T-cell (primary cell): ENCODE results near the gene CAP1. TPM values are rescaled to one million over a fixed set of nuclear protein-coding genes. Genes with fewer than 3 reads are reported as not detected.

Experiments used
- ATAC-seq, 4 experiments: fragments of 200-7000 bp in 3 of 4; fragments of 150-1000 bp in 1 of 4; cut with Tn5 transposase; replicated peaks in 1 of 4; 1 replicate in 3 of 4; 2 replicates in 1 of 4; pipeline ENCODE4 v1.10.0; 2021; ENCODE audit warnings: moderate library complexity in 3 of 4, mild to moderate bottlenecking in 2 of 4, moderate number of reproducible peaks in 1 of 4
- CTCF ChIA-PET, 2 donors: fragments of 300-600 bp; sonication (Branson Sonifier 250); formaldehyde crosslinking; loops; one replicate each; lab custom pipeline; 2022; ENCODE audit warnings: antibody characterized with exemption in 2 of 2; lab: Charles Lee
- POLR2A ChIA-PET, 2 donors: fragments of 300-600 bp; sonication (Branson Sonifier 250); formaldehyde crosslinking; loops; one replicate each; lab custom pipeline; 2022; ENCODE audit warnings: antibody characterized with exemption in 2 of 2; lab: Charles Lee
- DNase-seq, 35 experiments: peaks; one replicate each; pipeline versions ENCODE4 v3.0.0 to v3.0.0-alpha.2; 2013 to 2023
- H3K27ac ChIP-seq: one replicate; pipeline ENCODE4 v1.5.1; 2013; ENCODE audit warnings: low read length
- H3K27me3 ChIP-seq, 2 experiments: replicated peaks in 1 of 2; 1 replicate in 1 of 2; 2 replicates in 1 of 2; pipeline versions ENCODE4 v1.6.1 to v1.7.0; 2013; ENCODE audit warnings: low read length in 1 of 2, mixed read lengths in 1 of 2; ENCODE audit not compliant: control insufficient read depth in 2 of 2, insufficient read depth in 2 of 2; ENCODE audit errors: extremely low read depth in 1 of 2
- H3K36me3 ChIP-seq, 2 donors: 1 replicate in 1 of 2; 2 replicates in 1 of 2; pipeline versions ENCODE4 v1.6.1 to v1.7.0; 2013; ENCODE audit warnings: low read length in 1 of 2; ENCODE audit not compliant: control insufficient read depth in 2 of 2, insufficient read depth in 1 of 2; ENCODE audit errors: extremely low read depth in 1 of 2
- H3K4me1 ChIP-seq, 2 experiments: 1 replicate in 1 of 2; 2 replicates in 1 of 2; pipeline versions ENCODE4 v1.6.1 to v1.7.0; 2013; ENCODE audit warnings: low read length in 2 of 2, mixed read lengths in 1 of 2; ENCODE audit not compliant: insufficient read depth in 2 of 2, control insufficient read depth in 1 of 2; ENCODE audit errors: extremely low read depth in 1 of 2
- H3K4me3 ChIP-seq, 2 donors: 1 replicate in 1 of 2; 2 replicates in 1 of 2; pipeline versions ENCODE4 v1.5.1 to v1.7.0; 2013; ENCODE audit warnings: mild to moderate bottlenecking in 2 of 2, low read length in 1 of 2, moderate library complexity in 1 of 2; ENCODE audit not compliant: control insufficient read depth in 1 of 2; ENCODE audit errors: extremely low read depth in 1 of 2
- H3K9me3 ChIP-seq: 2 replicates; pipeline ENCODE4 v1.7.0; 2013
- H3K27ac Mint-ChIP-seq, 2 donors: one replicate each; pipeline ENCODE4 v1.8.0; 2020 to 2021; ENCODE audit warnings: mild to moderate bottlenecking in 2 of 2, mixed read lengths in 2 of 2
- H3K27me3 Mint-ChIP-seq, 2 donors: one replicate each; pipeline ENCODE4 v1.8.0; 2021 to 2022; ENCODE audit warnings: mixed read lengths in 2 of 2
- H3K36me3 Mint-ChIP-seq: one replicate; pipeline ENCODE4 v1.8.0; 2021; ENCODE audit warnings: mixed read lengths
- H3K4me1 Mint-ChIP-seq, 3 donors: one replicate each; pipeline ENCODE4 v1.8.0; 2020 to 2022; ENCODE audit warnings: mixed read lengths in 3 of 3, mild to moderate bottlenecking in 1 of 3
- H3K4me3 Mint-ChIP-seq, 3 donors: one replicate each; pipeline ENCODE4 v1.8.0; 2020 to 2022; ENCODE audit warnings: mild to moderate bottlenecking in 3 of 3, mixed read lengths in 3 of 3, moderate library complexity in 3 of 3
- H3K9me3 Mint-ChIP-seq, 3 donors: one replicate each; pipeline ENCODE4 v1.8.0; 2020 to 2022; ENCODE audit warnings: mixed read lengths in 3 of 3
- WGBS: methylation state at CpG from one replicate; pipeline ENCODE4 v1.1.5; 2013; ENCODE audit warnings: missing lambda C conversion rate; ENCODE audit not compliant: insufficient coverage; 5-methylcytosine and 5-hydroxymethylcytosine counted together
- total RNA-seq, 35 experiments: library from RNA in 6 of 35; stranded (reverse) in 6 of 35; fragments of 120-200 nt in 1 of 35; gene quantifications; one replicate each; pipeline versions ENCODE4 v1.2.1 to v1.2.4 and lab custom pipeline; 2013 to 2026

The CAP1 gene, protein sequence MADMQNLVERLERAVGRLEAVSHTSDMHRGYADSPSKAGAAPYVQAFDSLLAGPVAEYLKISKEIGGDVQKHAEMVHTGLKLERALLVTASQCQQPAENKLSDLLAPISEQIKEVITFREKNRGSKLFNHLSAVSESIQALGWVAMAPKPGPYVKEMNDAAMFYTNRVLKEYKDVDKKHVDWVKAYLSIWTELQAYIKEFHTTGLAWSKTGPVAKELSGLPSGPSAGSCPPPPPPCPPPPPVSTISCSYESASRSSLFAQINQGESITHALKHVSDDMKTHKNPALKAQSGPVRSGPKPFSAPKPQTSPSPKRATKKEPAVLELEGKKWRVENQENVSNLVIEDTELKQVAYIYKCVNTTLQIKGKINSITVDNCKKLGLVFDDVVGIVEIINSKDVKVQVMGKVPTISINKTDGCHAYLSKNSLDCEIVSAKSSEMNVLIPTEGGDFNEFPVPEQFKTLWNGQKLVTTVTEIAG
- total RNA-seq (100 to 1,000 TPM; 293 to 345 (median 298) TPM), total RNA-seq (lab: John Stamatoyannopoulos, UW) (189 to 663 (median 334) reads per million in 29 experiments)
- 349 TPM for total RNA-seq (2013)

DNA sequence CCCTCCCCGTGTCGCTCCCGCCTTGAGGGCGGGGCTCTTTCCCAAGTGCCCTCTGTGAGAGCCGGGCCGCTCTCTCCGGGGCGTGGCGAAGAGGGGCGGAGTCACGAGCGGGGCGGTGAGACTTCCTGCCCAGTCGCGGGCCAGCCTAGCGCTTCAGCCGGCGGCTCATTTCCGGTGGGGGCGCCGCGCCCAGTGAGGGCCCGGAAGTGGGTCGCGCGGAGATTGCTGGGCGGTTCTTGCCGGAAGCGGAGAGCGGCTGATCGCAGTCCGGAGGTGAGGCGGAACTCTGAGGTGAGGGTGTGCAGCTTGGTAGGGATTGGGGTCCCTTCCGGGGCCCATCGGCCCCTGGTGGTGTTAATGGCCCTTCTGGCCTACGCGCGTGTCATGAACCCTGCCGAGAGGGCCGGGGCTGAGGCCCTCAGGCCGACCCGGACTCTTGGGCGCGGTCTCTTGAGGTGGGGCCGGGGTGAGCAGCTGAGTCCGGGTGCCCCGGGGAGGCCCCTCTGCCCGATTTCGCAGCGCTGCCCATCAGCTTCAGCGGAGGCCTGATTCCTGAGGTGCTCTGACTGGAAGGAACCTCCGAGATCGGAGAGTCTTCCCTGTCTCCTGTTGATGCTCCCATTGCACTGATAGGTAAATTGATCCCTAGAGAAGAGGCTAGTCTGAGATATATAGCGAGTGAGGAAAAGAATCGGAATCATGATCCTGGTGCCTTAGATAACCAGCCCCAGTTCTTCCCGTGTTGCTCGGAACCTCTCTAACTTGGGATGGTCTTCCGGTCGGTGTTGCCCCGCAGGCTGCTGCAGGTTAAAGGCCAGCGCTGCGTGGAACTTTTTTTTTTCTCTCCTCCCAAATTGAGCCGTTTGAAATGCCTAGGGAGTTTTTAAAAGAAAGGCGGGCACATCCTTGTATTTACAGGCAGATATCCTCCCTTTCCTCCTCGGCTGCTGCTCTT, at the start of gene CAP1:
Gene CAP1, plus strand, starts transcription at position 219 of the 955 bp plus-strand sequence. CDS start 18,618 bp downstream, outside the sequence.
- H3K27ac Mint-ChIP-seq, result peak within 1 kb of the TSS; percentile 94 to 98
- peak within 1 kb of the TSS; percentile 88 to 96 (median 90) for H3K4me3 Mint-ChIP-seq
- Histone ChIP-seq H3K9me3 (no peaks in the 10 kb centered on the region), H3K4me3 (peak within 1 kb of the TSS; percentile 88 to 97), H3K27me3 (no peaks in the 10 kb centered on the region), H3K27ac (peak within 1 kb of the TSS; percentile 84), H3K36me3 (peaks cover 0 to 9% of the 10 kb centered on the region in 2 donors), H3K4me1 (peaks cover 56 to 73% of the 10 kb centered on the region in 2 experiments)
- ChIA-PET CTCF (interaction anchor here (0.5 to 1.0 kb wide), 6 partner anchors 8 to 122 kb away, joined by 3 to 5 read pairs (median 4); no protein-coding TSS in a partner anchor), POLR2A (interaction anchor here in 1 of 2 donors (0.6 kb wide), 2 partner anchors 938 to 1052 kb away, joined by 3 to 9 read pairs; no protein-coding TSS in a partner anchor)
- ATAC-seq (peak; percentile 86 to 92 (median 88)), DNase-seq (peak; percentile 99 to 100 (median 100))
- no peaks in the 10 kb centered on the region for H3K27me3 Mint-ChIP-seq
- WGBS, result 0% methylated on average over 60 of the region's 65 CpGs
- H3K4me1 Mint-ChIP-seq, result peaks cover 74 to 86% (median 75%) of the 10 kb centered on the region in 3 donors
- no peaks in the 10 kb centered on the region for H3K9me3 Mint-ChIP-seq
- H3K36me3 Mint-ChIP-seq, result peaks cover 20% of the 10 kb centered on the region

DNA sequence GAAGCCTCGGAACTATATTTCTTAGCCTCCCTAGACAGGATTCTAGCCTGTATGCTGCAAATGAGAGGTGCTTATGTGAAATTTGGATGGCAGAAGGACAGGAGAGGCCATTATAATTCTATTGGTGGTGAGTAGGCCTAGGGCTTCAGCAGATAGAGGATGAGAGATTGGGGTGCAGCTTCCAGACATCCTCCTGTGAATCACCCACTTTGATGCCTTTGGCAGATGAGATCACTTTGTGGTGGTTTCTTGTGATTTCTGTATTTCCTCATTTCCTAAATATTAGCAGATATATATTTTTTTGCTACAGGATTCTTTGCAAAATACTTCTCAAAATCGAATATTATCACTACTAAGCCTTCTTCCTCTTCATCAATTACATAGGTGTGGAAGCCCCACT, 48.3 kb upstream of the CAP1 start:
- Histone ChIP-seq H3K4me1 (peaks cover 7 to 17% of the 10 kb centered on the region in 2 experiments), H3K36me3 (no peaks in the 10 kb centered on the region), H3K27ac (no peak overlapping the region), H3K9me3 (no peaks in the 10 kb centered on the region), H3K4me3 (no peak overlapping the region), H3K27me3 (no peaks in the 10 kb centered on the region)
- H3K27me3 Mint-ChIP-seq, result no peaks in the 10 kb centered on the region
- no CpG with 5 or more reads among the region's 2 CpGs for WGBS
- POLR2A ChIA-PET, result no interaction called here
- no peaks in the 10 kb centered on the region for H3K36me3 Mint-ChIP-seq
- peaks cover 16 to 22% (median 17%) of the 10 kb centered on the region in 3 donors for H3K4me1 Mint-ChIP-seq
- DNase-seq (no peak), ATAC-seq (no peak)
- no peak overlapping the region for H3K27ac Mint-ChIP-seq
- no peaks in the 10 kb centered on the region for H3K9me3 Mint-ChIP-seq
- CTCF ChIA-PET, result interaction anchor here in 1 of 2 donors (0.5 kb wide), 1 partner anchor 10 kb away, joined by 3 read pairs; no protein-coding TSS in a partner anchor
- H3K4me3 Mint-ChIP-seq, result no peak overlapping the region

DNA sequence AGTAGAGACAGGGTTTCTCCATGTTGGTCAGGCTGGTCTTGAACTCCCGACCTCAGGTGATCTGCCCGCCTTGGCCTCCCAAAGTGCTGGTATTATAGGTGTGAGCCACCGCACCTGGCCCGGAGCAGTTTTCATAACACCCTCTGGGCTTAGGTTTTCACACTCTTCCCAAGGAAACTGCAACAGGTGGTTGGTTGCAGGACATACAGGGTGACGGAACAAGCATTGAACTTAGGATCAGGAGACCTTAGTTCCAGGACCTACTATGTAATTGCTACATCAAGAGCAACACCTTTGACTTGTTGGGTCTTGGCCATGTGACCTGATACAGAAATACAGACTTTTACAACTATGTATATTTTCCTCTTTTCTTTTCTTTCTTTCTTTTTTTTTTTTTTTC, 47.6 kb upstream of the CAP1 start:
- POLR2A ChIA-PET, result no interaction called here
- Histone ChIP-seq H3K36me3 (no peaks in the 10 kb centered on the region), H3K4me1 (peaks cover 7 to 17% of the 10 kb centered on the region in 2 experiments), H3K4me3 (no peak overlapping the region), H3K27ac (no peak overlapping the region), H3K27me3 (no peaks in the 10 kb centered on the region), H3K9me3 (no peaks in the 10 kb centered on the region)
- ATAC-seq, result no peak
- no peak for DNase-seq
- H3K36me3 Mint-ChIP-seq, result no peaks in the 10 kb centered on the region
- H3K9me3 Mint-ChIP-seq, result no peaks in the 10 kb centered on the region
- peaks cover 16 to 22% (median 17%) of the 10 kb centered on the region in 3 donors for H3K4me1 Mint-ChIP-seq
- no peak overlapping the region for H3K4me3 Mint-ChIP-seq
- CTCF ChIA-PET, result no interaction called here
- no peak overlapping the region for H3K27ac Mint-ChIP-seq
- no peaks in the 10 kb centered on the region for H3K27me3 Mint-ChIP-seq
- no CpG with 5 or more reads among the region's 5 CpGs for WGBS

DNA sequence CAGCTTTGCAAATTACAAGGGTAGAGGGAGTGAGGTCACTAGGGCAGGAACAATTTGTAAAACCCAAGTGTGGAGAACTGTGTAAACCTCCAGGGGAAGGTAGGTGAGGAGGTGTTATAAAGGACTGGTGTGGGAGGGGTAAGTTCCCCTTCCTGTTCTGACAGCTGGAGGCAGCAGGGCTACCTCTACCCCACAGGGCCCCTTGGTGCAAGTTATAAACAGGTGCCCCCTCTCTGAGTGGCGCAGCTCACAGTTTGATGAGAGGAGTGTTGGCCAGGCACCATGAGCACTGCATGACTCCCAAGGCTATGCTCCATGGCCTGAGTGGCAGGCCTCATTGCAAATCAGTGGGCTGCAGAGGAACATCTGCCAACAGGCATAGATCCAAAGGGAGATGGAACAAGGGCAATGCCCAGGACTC, 44.5 kb upstream of the CAP1 start:
- peak; percentile 67 to 97 (median 88) for ATAC-seq
- peaks cover 16 to 22% (median 17%) of the 10 kb centered on the region in 3 donors for H3K4me1 Mint-ChIP-seq
- ChIA-PET CTCF (interaction anchor here in 1 of 2 donors (0.5 kb wide), 1 partner anchor 40 kb away, joined by 3 read pairs; no protein-coding TSS in a partner anchor), POLR2A (interaction anchor here in 1 of 2 donors (0.5 kb wide), 1 partner anchor 884 kb away, joined by 6 read pairs; no protein-coding TSS in a partner anchor)
- Histone ChIP-seq H3K36me3 (no peaks in the 10 kb centered on the region), H3K27ac (no peak overlapping the region), H3K9me3 (no peaks in the 10 kb centered on the region), H3K27me3 (no peaks in the 10 kb centered on the region), H3K4me1 (peaks cover 7 to 17% of the 10 kb centered on the region in 2 experiments), H3K4me3 (no peak overlapping the region)
- WGBS, result no CpG with 5 or more reads among the region's 1 CpG
- no peaks in the 10 kb centered on the region for H3K27me3 Mint-ChIP-seq
- peak in 24 of 35 experiments; percentile 1 to 47 (median 11) for DNase-seq
- H3K27ac Mint-ChIP-seq, result peak overlapping the region in 1 of 2 donors; percentile 86
- H3K36me3 Mint-ChIP-seq, result no peaks in the 10 kb centered on the region
- H3K9me3 Mint-ChIP-seq, result no peaks in the 10 kb centered on the region
- H3K4me3 Mint-ChIP-seq, result no peak overlapping the region

DNA sequence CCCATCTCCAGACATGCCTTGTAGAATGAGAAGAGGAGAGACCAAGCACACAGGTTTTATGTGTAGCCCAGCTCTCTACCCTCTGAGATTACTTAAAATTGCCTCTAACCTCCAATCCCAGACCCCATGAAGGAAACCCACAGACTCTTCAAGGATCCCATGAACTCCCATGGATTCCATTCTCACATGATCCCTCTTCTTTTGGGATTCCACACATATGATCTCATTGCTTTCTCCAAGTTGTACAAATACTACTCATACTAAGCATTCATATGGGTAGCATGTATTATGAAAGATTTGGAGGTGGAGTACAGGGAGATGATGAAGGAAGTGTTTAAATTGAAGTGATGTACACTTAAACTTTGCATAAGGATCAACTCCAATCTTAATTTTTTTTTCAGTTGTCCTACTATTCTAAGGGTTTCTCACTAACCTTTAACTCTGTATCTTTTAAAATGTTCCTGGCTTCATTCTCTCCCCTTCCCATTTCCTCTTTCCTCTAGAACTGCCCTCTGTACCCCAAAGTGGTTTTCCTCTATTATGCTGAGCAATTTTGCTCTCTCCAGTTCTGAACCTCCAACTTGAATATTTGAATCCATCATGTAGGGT, 44.0 kb upstream of the CAP1 start:
- no peaks in the 10 kb centered on the region for H3K9me3 ChIP-seq
- Mint-ChIP-seq H3K36me3 (no peaks in the 10 kb centered on the region), H3K27ac (peak overlapping the region in 1 of 2 donors; percentile 86), H3K9me3 (no peaks in the 10 kb centered on the region), H3K4me1 (peaks cover 16 to 23% (median 17%) of the 10 kb centered on the region in 3 donors), H3K27me3 (no peaks in the 10 kb centered on the region), H3K4me3 (no peak overlapping the region)
- H3K27ac ChIP-seq, result no peak overlapping the region
- ATAC-seq, result no peak
- H3K4me3 ChIP-seq, result no peak overlapping the region
- peaks cover 7 to 17% of the 10 kb centered on the region in 2 experiments for H3K4me1 ChIP-seq
- DNase-seq, result no peak
- no peaks in the 10 kb centered on the region for H3K36me3 ChIP-seq
- CTCF ChIA-PET, result no interaction called here
- POLR2A ChIA-PET, result interaction anchor here in 1 of 2 donors (0.5 kb wide), 1 partner anchor 884 kb away, joined by 6 read pairs; no protein-coding TSS in a partner anchor
- no peaks in the 10 kb centered on the region for H3K27me3 ChIP-seq
